Heart left ventricle (tissue), 16 donors: ENCODE data around the gene SLX9. TPM values are rescaled to one million over a fixed set of nuclear protein-coding genes. Genes with fewer than 3 reads are reported as not detected.

Experiments used
- ATAC-seq, 4 donors: fragments of 200-7000 bp; cut with Tn5 transposase; one replicate each; pipeline ENCODE4 v1.9.1; 2020 to 2022; ENCODE audit warnings: moderate library complexity in 4 of 4, mild to moderate bottlenecking in 3 of 4, moderate number of reproducible peaks in 1 of 4
- DNase-seq, 5 donors: peaks; one replicate each; pipeline ENCODE4 v3.0.0-alpha.2; 2020
- H3K27ac ChIP-seq, 12 donors: fragments of 200-600 bp; sonication (generic) in 4 of 12; one replicate each; pipeline versions ENCODE4 v1.5.0 to v1.8.0; 2016 to 2022; ENCODE audit warnings: mild to moderate bottlenecking in 2 of 12
- H3K27me3 ChIP-seq, 9 donors: fragments of 200-600 bp; sonication (generic) in 2 of 9; one replicate each; pipeline versions ENCODE4 v1.5.1 to v1.8.0; 2016 to 2022; ENCODE audit warnings: mild to moderate bottlenecking in 3 of 9
- H3K36me3 ChIP-seq, 9 donors: fragments of 200-600 bp; sonication (generic) in 2 of 9; one replicate each; pipeline versions ENCODE4 v1.5.0 to v1.8.0; 2018 to 2022; ENCODE audit warnings: mild to moderate bottlenecking in 2 of 9
- H3K4me1 ChIP-seq, 12 donors: fragments of 200-600 bp; sonication (generic) in 4 of 12; one replicate each; pipeline versions ENCODE4 v1.5.0 to v1.8.0; 2016 to 2022; ENCODE audit warnings: mild to moderate bottlenecking in 3 of 12
- H3K4me3 ChIP-seq, 12 donors: fragments of 200-600 bp; sonication (generic) in 4 of 12; one replicate each; pipeline versions ENCODE4 v1.5.0 to v1.8.0; 2017 to 2022; ENCODE audit warnings: mild to moderate bottlenecking in 9 of 12, moderate library complexity in 4 of 12
- H3K9me3 ChIP-seq, 12 donors: fragments of 200-600 bp; sonication (generic) in 4 of 12; one replicate each; pipeline versions ENCODE4 v1.5.0 to v1.8.0; 2016 to 2022; ENCODE audit warnings: mild to moderate bottlenecking in 1 of 12
- CTCF ChIP-seq, 12 donors: fragments of 200-600 bp; sonication (generic) in 4 of 12; IDR thresholded peaks; one replicate each; pipeline versions ENCODE4 v1.5.0 to v1.8.0; 2018 to 2022; ENCODE audit warnings: antibody characterized with exemption in 12 of 12, mild to moderate bottlenecking in 5 of 12
- POLR2A ChIP-seq, 2 donors: fragments of 450-650 bp; IDR thresholded peaks; one replicate each; pipeline ENCODE4 v1.6.1; 2017; ENCODE audit warnings: antibody characterized with exemption in 2 of 2, mild to moderate bottlenecking in 2 of 2, moderate library complexity in 2 of 2
- WGBS, 4 donors: extraction: QIAGEN DNeasy Blood & Tissue Kit in 2 of 4; methylation state at CpG; one replicate each; pipeline versions ENCODE4 v1.1.5 to v1.1.7; 2013 to 2018; 5-methylcytosine and 5-hydroxymethylcytosine counted together
- intact Hi-C, 10 donors: fragments of 100-400 bp; cut with DNase I; formaldehyde crosslinking; loops; one replicate each; pipeline versions ENCODE4 v1.11.1 to v1.14.2; 2022
- polyA plus RNA-seq, 2 donors: library from polyadenylated mRNA; stranded (reverse); fragments of 200-250 nt; gene quantifications; one replicate each; pipeline ENCODE4 v1.2.3, GENCODE V29; 2013
- total RNA-seq, 9 donors: library from RNA; depleted of rRNA in 2 of 9; stranded (reverse); fragments of >200 nt in 2 of 9; fragmentation: NEBNext Ultra II Directional in 3 of 9; extraction: Animal tissue kit (Norgen Biotek cat#: 25700) in 3 of 9; gene quantifications; one replicate each; pipeline versions ENCODE4 v1.1.0 to v1.2.4, GENCODE V29; 2016 to 2023
- donor health status: ischemic (EF 13 %, LVEDD 7.1; RV severe dilation, severe dysfunction).
- donor health status: healthy with polysubstance abuse.
- donor health status: DM: no; HTN: yes; CAD: no.
- donor health status: DM: no; HTN: no; CAD: no.
- donor health status: ischemic (EF 25% LVEDD 6.9; RV normal size, moderate dysfunction).
- donor health status: ischemic (EF 25% LVEDD 5.7; RV mildly dilated, moderate dysfunction).
- donor health status: healthy.
- donor health status: DM: yes; HTN: yes; CAD: no.
- donor health status: ischemic (EF 35%, LVEDD 5.7; RV mildly dilated, moderate dysfunction).
- donor health status: nonischemic (EF 11% LVEDD 7.7; RV severe dilation, severe dysfunction).
- donor health status: DM: yes; HTN: yes; CAD: no.
- donor health status: PGD.
- donor health status: ischemic (EF 29% LVEDD 5.4; RV normal size, mild dysfunction).
- donor health status: nonischemic (EF 23%, LVEDD 6.1; RV moderate dilation, normal function).

Gene SLX9
- total and polyA plus RNA-seq, 11 donors: 38.5 to 77.8 (median 49.1) TPM

DNA sequence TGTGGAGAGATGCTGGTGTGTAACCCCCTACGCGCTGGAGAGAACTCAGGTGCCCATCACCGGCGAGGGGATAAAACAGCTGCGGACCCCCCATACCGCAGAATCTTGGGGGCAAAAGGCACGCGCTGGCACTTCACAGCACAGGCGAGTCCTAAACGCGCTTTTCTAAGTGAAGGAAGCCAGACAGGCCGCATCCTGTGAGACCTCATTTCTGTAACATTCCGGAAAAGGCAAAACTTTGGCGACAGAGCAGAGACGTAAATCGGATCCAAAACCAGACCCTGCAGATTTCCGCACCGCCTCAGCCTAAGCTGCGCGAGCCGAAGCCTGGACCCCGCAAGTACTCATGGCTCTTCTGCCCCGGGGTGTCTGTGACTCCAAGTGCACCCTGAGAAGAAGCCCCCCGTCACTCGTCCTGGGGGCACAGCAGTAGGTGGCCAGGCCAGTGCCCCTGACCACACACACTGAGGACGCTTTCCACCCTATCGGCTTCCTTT, 60.9 kb downstream of the SLX9 start:
- ATAC-seq (peak in 1 of 4 donors; percentile 12), DNase-seq (peak in 2 of 5 donors; percentile 17 to 18)
- peak overlapping the region in 1 of 12 donors; percentile 2 for H3K4me3 ChIP-seq
- no peaks in the 10 kb centered on the region for H3K36me3 ChIP-seq
- H3K9me3 ChIP-seq: peaks cover 0 to 14% (median 0%) of the 10 kb centered on the region in 12 donors
- no peak for TF ChIP-seq POLR2A (IDR thresholded peaks at IDR 0.05)
- no peak for TF ChIP-seq CTCF (IDR thresholded peaks at IDR 0.05)
- intact Hi-C loops: no loop called here
- peaks cover 0 to 22% (median 4%) of the 10 kb centered on the region in 12 donors for H3K4me1 ChIP-seq
- H3K27ac ChIP-seq: peak overlapping the region in 3 of 12 donors; percentile 24 to 44 (median 41)
- WGBS, 4 donors: 67 to 82% (median 77%) methylated on average over 27 of the region's 27 CpGs
- H3K27me3 ChIP-seq: no peaks in the 10 kb centered on the region

DNA sequence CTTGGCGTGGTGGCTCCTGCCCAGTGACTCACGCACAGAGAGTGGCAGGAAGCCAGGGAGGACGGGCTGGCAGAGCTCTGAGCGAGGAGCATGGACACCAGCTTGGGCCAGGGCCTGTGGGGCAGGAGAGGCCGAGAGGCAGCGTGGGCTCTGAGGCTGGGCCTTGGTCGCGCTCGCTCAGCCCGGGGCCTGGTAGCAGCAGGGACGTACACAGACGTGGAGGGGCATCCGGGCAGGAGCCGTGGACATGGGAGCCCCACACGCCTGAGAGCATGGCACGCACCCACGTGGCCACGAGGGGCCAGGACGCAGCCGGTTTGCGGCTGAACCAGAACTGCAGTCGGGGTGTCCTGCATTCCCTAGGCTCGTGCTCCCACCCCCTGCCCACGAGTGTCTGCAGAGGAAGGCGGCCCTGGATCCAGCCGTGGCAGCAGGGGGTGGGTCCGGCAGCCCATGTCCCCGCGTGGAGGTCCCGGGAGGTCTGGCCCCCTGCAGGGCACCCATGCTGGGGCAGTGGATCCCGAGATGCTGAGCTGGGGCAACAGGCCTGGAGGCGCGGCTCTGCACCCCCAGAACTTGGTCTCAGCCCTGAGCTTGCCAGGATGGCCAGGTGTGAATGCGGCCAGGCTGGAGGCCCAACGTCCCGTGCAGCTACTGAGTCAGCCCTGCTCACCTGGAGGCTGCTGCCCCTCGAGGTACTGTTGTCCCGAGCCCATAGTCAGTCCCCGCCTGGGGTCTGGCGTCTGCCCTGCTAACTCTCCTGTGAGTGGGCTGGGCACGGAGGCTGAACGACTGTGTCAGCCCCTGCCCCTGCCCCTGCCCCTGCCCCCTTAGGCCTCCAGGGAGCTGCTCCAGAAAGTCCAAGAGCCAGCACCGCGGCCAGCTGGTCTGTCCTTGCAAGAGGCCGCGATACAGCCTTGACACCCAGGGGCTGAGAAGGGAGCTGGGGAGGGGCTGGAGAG, 61.6 kb downstream of the SLX9 start:
- Histone ChIP-seq H3K9me3 (peaks cover 0 to 21% (median 0%) of the 10 kb centered on the region in 12 donors), H3K27me3 (no peaks in the 10 kb centered on the region), H3K36me3 (no peaks in the 10 kb centered on the region), H3K4me3 (peak overlapping the region in 1 of 12 donors; percentile 2), H3K4me1 (peaks cover 0 to 22% (median 4%) of the 10 kb centered on the region in 12 donors), H3K27ac (peak overlapping the region in 2 of 12 donors; percentile 24 to 44)
- TF ChIP-seq POLR2A (IDR thresholded peaks at IDR 0.05): no peak
- TF ChIP-seq CTCF (IDR thresholded peaks at IDR 0.05): no peak
- ATAC-seq (peak; percentile 66 to 87 (median 81)), DNase-seq (peak; percentile 65 to 86 (median 78))
- 78 to 84% (median 81%) methylated on average over 15 to 46 of the region's 46 CpGs for WGBS, 4 donors
- intact Hi-C loops: no loop called here

GRCh38 chr21:45002381-45003204, 62.8 kb downstream of the SLX9 start:
- ATAC-seq (no peak), DNase-seq (peak in 3 of 5 donors; percentile 24 to 52 (median 24))
- H3K4me3 ChIP-seq: no peak overlapping the region
- peaks cover 0 to 22% (median 0%) of the 10 kb centered on the region in 12 donors for H3K9me3 ChIP-seq
- H3K36me3 ChIP-seq: no peaks in the 10 kb centered on the region
- TF ChIP-seq CTCF (IDR thresholded peaks at IDR 0.05): no peak
- no peak for TF ChIP-seq POLR2A (IDR thresholded peaks at IDR 0.05)
- no peaks in the 10 kb centered on the region for H3K27me3 ChIP-seq
- H3K4me1 ChIP-seq: peaks cover 0 to 22% (median 4%) of the 10 kb centered on the region in 12 donors
- 92 to 97% (median 95%) methylated on average over 18 to 28 of the region's 28 CpGs for WGBS, 4 donors
- peak overlapping the region in 1 of 12 donors; percentile 66 for H3K27ac ChIP-seq
- intact Hi-C loops: no loop called here
